OCI-LY7 (cell line): ENCODE data around the gene DSG3.

Experiments
- EZH2phosphoT487 ChIP-seq: fragments of 200-600 bp; sonication (generic); IDR thresholded peaks from 2 replicates; pipeline ENCODE4 v1.6.1; 2018; ENCODE audit warnings: low read depth, borderline replicate concordance, mild to moderate bottlenecking, mixed run types, antibody characterized with exemption, low read length, moderate library complexity, mixed read lengths
- TF ChIP-seq, protein P1 (sequence below): fragments of 200-600 bp; sonication (generic); conservative IDR thresholded peaks from 2 replicates; pipeline ENCODE4 v1.5.1; 2014; ENCODE audit warnings: mild to moderate bottlenecking, antibody characterized with exemption, low read length, moderate library complexity, mixed read lengths

DNA sequence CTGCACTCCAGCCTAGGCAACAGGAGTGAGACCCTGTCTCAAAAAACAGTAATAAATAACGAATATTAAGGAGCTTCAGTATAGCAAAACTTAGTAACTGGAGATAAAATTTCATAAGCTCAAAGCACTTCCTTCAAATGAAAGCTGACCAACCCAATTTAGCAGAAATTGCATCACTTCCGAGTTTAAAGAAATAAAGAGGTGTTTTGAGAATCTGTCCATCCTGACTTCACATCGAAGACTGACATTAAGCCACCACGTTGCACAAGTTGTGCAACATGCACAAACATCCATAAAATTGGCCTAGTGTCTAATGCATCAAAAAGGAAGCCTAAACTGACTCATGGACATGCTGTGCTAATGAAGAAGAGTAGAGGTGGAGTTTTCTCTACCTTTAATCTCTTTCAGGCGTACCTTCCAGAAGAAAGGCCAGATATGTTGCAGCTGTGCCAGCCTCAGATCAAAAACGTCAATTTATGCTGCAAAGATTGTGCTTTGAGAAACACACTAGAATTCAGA, 7.7 kb upstream of the DSG3 start:
- TF ChIP-seq, protein P1, sequence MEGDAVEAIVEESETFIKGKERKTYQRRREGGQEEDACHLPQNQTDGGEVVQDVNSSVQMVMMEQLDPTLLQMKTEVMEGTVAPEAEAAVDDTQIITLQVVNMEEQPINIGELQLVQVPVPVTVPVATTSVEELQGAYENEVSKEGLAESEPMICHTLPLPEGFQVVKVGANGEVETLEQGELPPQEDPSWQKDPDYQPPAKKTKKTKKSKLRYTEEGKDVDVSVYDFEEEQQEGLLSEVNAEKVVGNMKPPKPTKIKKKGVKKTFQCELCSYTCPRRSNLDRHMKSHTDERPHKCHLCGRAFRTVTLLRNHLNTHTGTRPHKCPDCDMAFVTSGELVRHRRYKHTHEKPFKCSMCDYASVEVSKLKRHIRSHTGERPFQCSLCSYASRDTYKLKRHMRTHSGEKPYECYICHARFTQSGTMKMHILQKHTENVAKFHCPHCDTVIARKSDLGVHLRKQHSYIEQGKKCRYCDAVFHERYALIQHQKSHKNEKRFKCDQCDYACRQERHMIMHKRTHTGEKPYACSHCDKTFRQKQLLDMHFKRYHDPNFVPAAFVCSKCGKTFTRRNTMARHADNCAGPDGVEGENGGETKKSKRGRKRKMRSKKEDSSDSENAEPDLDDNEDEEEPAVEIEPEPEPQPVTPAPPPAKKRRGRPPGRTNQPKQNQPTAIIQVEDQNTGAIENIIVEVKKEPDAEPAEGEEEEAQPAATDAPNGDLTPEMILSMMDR: no peak
- TF ChIP-seq EZH2phosphoT487: no peak
